NB4 (cell line): ENCODE measurements around the gene FAM3C.
A peak's percentile ranks its signal among the peaks of the same experiment; 100 is the strongest.

Experiments used
- DNase-seq: peaks from one replicate; pipeline ENCODE4 v3.0.0; 2010; ENCODE audit warnings: low read depth
- H3K4me3 ChIP-seq: one replicate; pipeline ENCODE4 v1.5.1; 2011; ENCODE audit warnings: mild to moderate bottlenecking, low read depth, low read length, moderate library complexity
- CTCF ChIP-seq: IDR thresholded peaks from one replicate; pipeline ENCODE4 v1.5.1; 2012; ENCODE audit warnings: low read depth, low read length
- MYC ChIP-seq: IDR thresholded peaks from 2 replicates; pipeline ENCODE4 v1.6.1; 2011; ENCODE audit warnings: low read depth, low read length
- POLR2A ChIP-seq: IDR thresholded peaks from 2 replicates; pipeline ENCODE4 v1.6.1; 2011; ENCODE audit warnings: mild to moderate bottlenecking; ENCODE audit not compliant: insufficient read length; ENCODE audit errors: extremely low read depth
- TF ChIP-seq, protein P1 (sequence below): IDR thresholded peaks from 2 replicates; pipeline ENCODE4 v1.6.1; 2011; ENCODE audit warnings: low read depth, low read length

The FAM3C gene

GRCh38 chr7:121394709-121395140 lies 1.4 kb downstream of the FAM3C start:
- peak; percentile 15 for DNase-seq
- peak overlapping the region; percentile 89 for H3K4me3 ChIP-seq
- TF ChIP-seq CTCF: no peak
- TF ChIP-seq MYC: no peak
- TF ChIP-seq POLR2A: no peak
- TF ChIP-seq, protein P1, sequence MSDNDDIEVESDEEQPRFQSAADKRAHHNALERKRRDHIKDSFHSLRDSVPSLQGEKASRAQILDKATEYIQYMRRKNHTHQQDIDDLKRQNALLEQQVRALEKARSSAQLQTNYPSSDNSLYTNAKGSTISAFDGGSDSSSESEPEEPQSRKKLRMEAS: no peak

DNA sequence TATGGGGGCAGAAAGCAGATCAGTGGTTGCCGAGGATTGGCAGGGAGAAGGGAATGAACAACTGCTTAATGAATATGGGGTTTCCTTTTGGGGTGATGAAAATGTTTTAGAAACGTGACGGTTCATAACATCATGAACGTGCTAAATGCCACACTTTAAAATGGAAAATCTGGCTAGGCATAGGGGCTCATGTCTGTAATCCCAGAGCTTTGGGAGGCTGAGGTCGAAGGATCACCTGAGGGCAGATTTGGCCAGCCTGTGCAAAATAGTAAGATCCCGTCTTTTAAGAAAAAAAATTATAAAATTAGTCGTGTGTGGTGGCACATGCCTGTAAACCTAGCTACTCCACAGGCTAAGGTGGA lies 3.1 kb downstream of the FAM3C start:
- no peak for DNase-seq
- H3K4me3 ChIP-seq: no peak overlapping the region
- TF ChIP-seq, protein P1: no peak
- TF ChIP-seq MYC: no peak
- TF ChIP-seq CTCF: no peak

DNA sequence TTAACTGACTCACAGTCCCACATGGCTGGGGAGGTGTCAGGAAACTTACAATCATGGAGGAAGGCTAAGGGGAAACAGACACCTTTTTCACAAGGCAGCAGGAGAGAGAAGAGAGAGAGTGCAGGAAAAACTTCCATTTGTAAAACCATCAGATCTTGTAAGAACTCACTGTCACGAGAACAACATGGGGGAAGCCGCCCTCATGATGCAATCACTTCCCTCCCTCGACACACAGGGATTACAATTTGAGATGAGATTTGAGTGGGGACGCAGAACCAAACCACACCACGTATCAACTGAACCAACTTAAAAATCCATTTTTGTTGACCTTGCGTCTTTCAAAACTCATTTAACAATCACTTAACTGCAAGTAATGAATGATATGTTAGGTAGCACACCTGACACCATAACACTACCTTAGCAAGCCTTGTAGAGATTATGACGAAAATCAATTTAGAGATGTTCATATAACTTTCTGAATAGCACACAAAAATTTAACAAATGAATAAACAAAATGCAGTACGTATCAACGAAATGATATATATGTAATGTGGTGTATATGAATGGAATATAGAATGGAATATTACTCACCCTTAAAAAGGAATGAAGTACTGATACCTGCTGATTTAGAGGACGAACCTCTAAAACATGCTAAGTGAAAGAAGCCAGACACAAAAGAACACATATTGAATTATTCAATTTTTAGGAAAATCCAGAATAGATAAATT lies 3.7 kb downstream of the FAM3C start:
- TF ChIP-seq MYC (no peak), CTCF (no peak), POLR2A (no peak)
- TF ChIP-seq, protein P1: no peak
- DNase-seq: peak; percentile 20
- H3K4me3 ChIP-seq: no peak overlapping the region

DNA sequence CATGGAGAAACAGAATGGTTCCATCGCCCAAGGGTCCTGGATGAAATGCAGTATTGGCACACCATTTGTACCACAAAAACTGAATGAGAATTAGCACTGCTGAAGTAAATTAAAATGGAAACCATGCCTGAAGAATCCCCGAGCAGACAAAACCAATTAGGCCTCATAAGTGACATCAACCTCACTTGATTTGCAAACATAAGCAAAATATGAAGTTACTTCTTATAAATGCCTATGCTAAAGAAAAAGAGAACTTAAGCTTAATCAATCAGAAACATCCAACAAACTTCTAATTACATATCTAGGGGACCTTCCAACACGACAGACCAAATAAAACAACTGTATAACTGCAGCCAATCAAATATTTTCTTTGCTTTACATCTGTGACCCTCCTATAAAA lies 4.4 kb downstream of the FAM3C start:
- no peak for DNase-seq
- H3K4me3 ChIP-seq: no peak overlapping the region
- TF ChIP-seq MYC: no peak

DNA sequence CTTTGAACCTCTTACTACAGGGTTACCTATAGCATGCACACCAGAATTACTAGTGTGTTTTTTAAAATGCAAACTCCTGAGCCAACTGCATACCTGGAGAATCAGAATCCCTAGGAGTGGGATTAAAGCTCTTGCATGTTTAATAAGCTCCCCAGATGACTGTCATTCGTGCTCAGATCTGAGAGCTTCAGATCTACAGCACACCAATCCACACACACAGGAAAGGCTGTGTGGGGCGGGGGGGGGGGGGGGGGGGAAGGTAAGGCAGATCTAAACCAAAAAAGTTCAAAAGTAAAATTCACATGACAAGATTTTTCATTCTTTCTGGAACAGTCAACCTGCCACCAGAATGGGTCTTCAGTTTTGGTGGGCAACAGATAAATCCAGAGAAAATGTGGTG lies 5.5 kb downstream of the FAM3C start:
- DNase-seq: no peak
- TF ChIP-seq CTCF: no peak
- TF ChIP-seq POLR2A: no peak
- no peak for TF ChIP-seq MYC
- TF ChIP-seq, protein P1: no peak
- no peak overlapping the region for H3K4me3 ChIP-seq

- TF ChIP-seq MYC (no peak), CTCF (no peak), POLR2A (no peak)
- TF ChIP-seq, protein P1: no peak
- no peak overlapping the region for H3K4me3 ChIP-seq
- no peak for DNase-seq
Observed at GRCh38 chr7:121390109-121390508, 6.0 kb downstream of the FAM3C start.
